Sigmoid colon (tissue), 7 donors: Measurements from ENCODE around the gene DAO. TPM values are rescaled to one million over a fixed set of nuclear protein-coding genes. Genes with fewer than 3 reads are reported as not detected.

Source experiments
- DNase-seq: peaks from one replicate; pipeline ENCODE4 v3.0.0-alpha.2; 2019
- H3K27ac ChIP-seq, 4 donors: fragments of 200-600 bp; sonication (generic); one replicate each; pipeline ENCODE4 v1.5.1; 2016 to 2019; ENCODE audit warnings: mild to moderate bottlenecking in 1 of 4
- H3K27me3 ChIP-seq, 3 donors: fragments of 200-600 bp; sonication (generic); one replicate each; pipeline ENCODE4 v1.5.1; 2019; ENCODE audit warnings: mild to moderate bottlenecking in 1 of 3
- H3K36me3 ChIP-seq, 4 donors: fragments of 200-600 bp; sonication (generic); one replicate each; pipeline ENCODE4 v1.5.1; 2016 to 2019
- H3K4me1 ChIP-seq, 4 donors: fragments of 200-600 bp; sonication (generic); one replicate each; pipeline ENCODE4 v1.5.1; 2017 to 2019
- H3K4me3 ChIP-seq, 4 donors: fragments of 200-600 bp; sonication (generic); one replicate each; pipeline ENCODE4 v1.5.1; 2017 to 2019; ENCODE audit warnings: mild to moderate bottlenecking in 2 of 4, moderate library complexity in 1 of 4
- H3K9me3 ChIP-seq, 4 donors: fragments of 200-600 bp in 3 of 4; sonication (generic) in 3 of 4; one replicate each; pipeline versions ENCODE4 v1.5.1 to v1.6.1; 2013 to 2019
- CTCF ChIP-seq, 4 experiments: fragments of 450-650 bp in 3 of 4; fragments of 200-600 bp in 1 of 4; IDR thresholded peaks; one replicate each; pipeline ENCODE4 v1.5.1; 2016 to 2019; ENCODE audit warnings: antibody characterized with exemption in 4 of 4, mild to moderate bottlenecking in 3 of 4, moderate library complexity in 2 of 4
- EP300 ChIP-seq, 4 donors: sonication (generic); formaldehyde crosslinking; IDR thresholded peaks; one replicate each; pipeline ENCODE4 v1.6.1; 2017; ENCODE audit warnings: antibody characterized with exemption in 4 of 4
- POLR2A ChIP-seq, 2 donors: fragments of 450-650 bp; IDR thresholded peaks; one replicate each; pipeline ENCODE4 v1.6.1; 2016; ENCODE audit warnings: antibody characterized with exemption in 2 of 2, mild to moderate bottlenecking in 2 of 2, moderate library complexity in 2 of 2
- POLR2AphosphoS5 ChIP-seq, 4 donors: sonication (generic); formaldehyde crosslinking; IDR thresholded peaks; one replicate each; pipeline ENCODE4 v1.6.1; 2017; ENCODE audit warnings: antibody characterized with exemption in 4 of 4
- WGBS, 2 donors: extraction: QIAGEN DNeasy Blood & Tissue Kit; methylation state at CpG; one replicate each; pipeline ENCODE4 v1.1.7; 2013; 5-methylcytosine and 5-hydroxymethylcytosine counted together
- intact Hi-C: fragments of 100-400 bp; cut with DNase I; formaldehyde crosslinking; loops from one replicate; pipeline ENCODE4 v1.15.1; 2023
- polyA plus RNA-seq, 3 donors: library from polyadenylated mRNA; stranded (reverse); fragments of 200-250 nt; gene quantifications; one replicate each; pipeline ENCODE4 v1.2.3, GENCODE V29; 2013
- small RNA-seq, 3 donors: library from RNA; depleted of rRNA; stranded (forward); fragments of <200 nt; gene quantifications; one replicate each; pipeline ENCODE3, GENCODE V24; 2016
- total RNA-seq, 4 donors: library from RNA; depleted of rRNA; stranded (reverse); fragments of >200 nt; gene quantifications; one replicate each; pipeline ENCODE4 v1.1.0, GENCODE V29; 2016
- donor health status: healthy with polysubstance abuse.
- donor health status: Bipolar disorder and iron deficiency.
- donor health status: healthy.

DAO gene
- total and polyA plus RNA-seq, 7 donors = 1.0 to 9.0 (median 4.2) TPM; not detected in 4

GRCh38 chr12:108939594-108939993 lies 59.7 kb downstream of the DAO start:
- TF ChIP-seq POLR2A (IDR thresholded peaks at IDR 0.05) (no peak), POLR2AphosphoS5 (IDR thresholded peaks at IDR 0.05) (no peak)
- Histone ChIP-seq H3K4me1 (no peaks in the 10 kb centered on the region), H3K36me3 (no peaks in the 10 kb centered on the region), H3K4me3 (no peak overlapping the region), H3K9me3 (no peaks in the 10 kb centered on the region), H3K27ac (no peak overlapping the region), H3K27me3 (no peaks in the 10 kb centered on the region)
- intact Hi-C loops = no loop called here
- no peak for DNase-seq
- 44 to 82% methylated on average over 1 of the region's 1 CpG for WGBS, 2 donors

GRCh38 chr12:108940138-108940537 lies 60.2 kb downstream of the DAO start:
- no peak overlapping the region for H3K4me3 ChIP-seq
- H3K36me3 ChIP-seq = no peaks in the 10 kb centered on the region
- TF ChIP-seq POLR2A (IDR thresholded peaks at IDR 0.05) (no peak), POLR2AphosphoS5 (IDR thresholded peaks at IDR 0.05) (no peak), EP300 (IDR thresholded peaks at IDR 0.05) (no peak), CTCF (IDR thresholded peaks at IDR 0.05) (no peak)
- DNase-seq = no peak
- intact Hi-C loops = no loop called here
- no peak overlapping the region for H3K27ac ChIP-seq
- no peaks in the 10 kb centered on the region for H3K9me3 ChIP-seq
- 47 to 48% methylated on average over 1 of the region's 1 CpG for WGBS, 2 donors
- no peaks in the 10 kb centered on the region for H3K4me1 ChIP-seq
- no peaks in the 10 kb centered on the region for H3K27me3 ChIP-seq

- H3K4me1 ChIP-seq = peaks cover 0 to 9% (median 1%) of the 10 kb centered on the region in 4 donors
- TF ChIP-seq POLR2A (IDR thresholded peaks at IDR 0.05) (no peak), EP300 (IDR thresholded peaks at IDR 0.05) (no peak), CTCF (IDR thresholded peaks at IDR 0.05) (no peak), POLR2AphosphoS5 (IDR thresholded peaks at IDR 0.05) (no peak)
- H3K27ac ChIP-seq = no peak overlapping the region
- no peaks in the 10 kb centered on the region for H3K36me3 ChIP-seq
- no peaks in the 10 kb centered on the region for H3K27me3 ChIP-seq
- H3K4me3 ChIP-seq = no peak overlapping the region
- DNase-seq = no peak
- peaks cover 0 to 4% (median 0%) of the 10 kb centered on the region in 4 donors for H3K9me3 ChIP-seq
- intact Hi-C loops = no loop called here
- 67 to 71% methylated on average over 1 of the region's 1 CpG for WGBS, 2 donors
Observed at GRCh38 chr12:108947097-108947496, 67.2 kb downstream of the DAO start.

GRCh38 chr12:108948367-108948766 lies 68.5 kb downstream of the DAO start:
- Histone ChIP-seq H3K36me3 (no peaks in the 10 kb centered on the region), H3K4me1 (peaks cover 0 to 9% (median 1%) of the 10 kb centered on the region in 4 donors), H3K27ac (no peak overlapping the region), H3K27me3 (no peaks in the 10 kb centered on the region), H3K4me3 (no peak overlapping the region), H3K9me3 (peaks cover 0 to 4% (median 0%) of the 10 kb centered on the region in 4 donors)
- no peak for DNase-seq
- intact Hi-C loops = no loop called here
- no peak for TF ChIP-seq POLR2A (IDR thresholded peaks at IDR 0.05)
- no peak for TF ChIP-seq EP300 (IDR thresholded peaks at IDR 0.05)
- no peak for TF ChIP-seq POLR2AphosphoS5 (IDR thresholded peaks at IDR 0.05)
- TF ChIP-seq CTCF (IDR thresholded peaks at IDR 0.05) = no peak

GRCh38 chr12:108949976-108950375 lies 70.1 kb downstream of the DAO start:
- Histone ChIP-seq H3K27me3 (no peaks in the 10 kb centered on the region), H3K4me3 (no peak overlapping the region), H3K36me3 (no peaks in the 10 kb centered on the region), H3K4me1 (peaks cover 0 to 9% (median 1%) of the 10 kb centered on the region in 4 donors), H3K27ac (no peak overlapping the region), H3K9me3 (peaks cover 0 to 4% (median 0%) of the 10 kb centered on the region in 4 donors)
- no peak for TF ChIP-seq EP300 (IDR thresholded peaks at IDR 0.05)
- TF ChIP-seq POLR2A (IDR thresholded peaks at IDR 0.05) = no peak
- no peak for TF ChIP-seq CTCF (IDR thresholded peaks at IDR 0.05)
- TF ChIP-seq POLR2AphosphoS5 (IDR thresholded peaks at IDR 0.05) = no peak
- 94 to 96% methylated on average over 1 of the region's 1 CpG for WGBS, 2 donors
- no peak for DNase-seq
- intact Hi-C loops = loop anchor here (5.0 to 10.0 kb wide), 6 partner anchors 93 to 383 kb away; partner anchors contain the start of genes ALKBH2, SSH1 and USP30

Small RNA genes lying within 50 kb of the gene (small RNA-seq; reads per million reads assigned to genes)
- 0 reads per million in 3 donors for gene MIR619
- gene RNU6-361P = 0 reads per million in 3 donors

Other genes starting within 250 kb of the DAO start
- 1 to 10 TPM; 6.1 to 10.0 (median 7.6) TPM for gene SELPLG, start 246.2 kb upstream of the DAO start, total RNA-seq
- gene SELPLG, start 246.2 kb upstream of the DAO start, polyA plus RNA-seq = 10 to 100 TPM in 1 of 3 donors, 1 to 10 TPM in 2; 1.8 to 26.1 (median 6.7) TPM
- gene CORO1C, start 148.6 kb upstream of the DAO start, total RNA-seq = 100 to 1,000 TPM; 247 to 569 (median 360) TPM
- 10 to 100 TPM; 38.4 to 50.2 (median 49.2) TPM for gene CORO1C, start 148.6 kb upstream of the DAO start, polyA plus RNA-seq
- 10 to 100 TPM in 3 of 4 donors, 1 to 10 TPM in 1; 9.9 to 19.7 (median 12.6) TPM for gene SSH1, start 22.5 kb upstream of the DAO start, total RNA-seq
- gene SSH1, start 22.5 kb upstream of the DAO start, polyA plus RNA-seq = 10 to 100 TPM in 1 of 3 donors, 1 to 10 TPM in 2; 3.6 to 10.1 (median 5.1) TPM
- 1 to 10 TPM in 1 of 4 donors, under 1 TPM in 3; 0.49 to 1.1 (median 0.75) TPM for gene SVOP, start 141.0 kb downstream of the DAO start, total RNA-seq
- gene SVOP, start 141.0 kb downstream of the DAO start, polyA plus RNA-seq = under 1 TPM in 1 of 3 donors, not detected in 2; 0.23 TPM
- gene USP30, start 172.5 kb downstream of the DAO start, total RNA-seq = 10 to 100 TPM in 3 of 4 donors, 1 to 10 TPM in 1; 9.8 to 15.2 (median 13.1) TPM
- 1 to 10 TPM; 6.0 to 9.3 (median 7.8) TPM for gene USP30, start 172.5 kb downstream of the DAO start, polyA plus RNA-seq
- gene ALKBH2, start 213.4 kb downstream of the DAO start, total RNA-seq = 10 to 100 TPM; 11.6 to 29.3 (median 16.5) TPM
- 10 to 100 TPM in 2 of 3 donors, 1 to 10 TPM in 1; 5.3 to 17.9 (median 14.4) TPM for gene ALKBH2, start 213.4 kb downstream of the DAO start, polyA plus RNA-seq
- 10 to 100 TPM; 11.9 to 17.1 (median 12.1) TPM for gene UNG, start 217.5 kb downstream of the DAO start, total RNA-seq
- 10 to 100 TPM; 27.0 to 34.8 (median 28.9) TPM for gene UNG, start 217.5 kb downstream of the DAO start, polyA plus RNA-seq
- 100 to 1,000 TPM; 116 to 295 (median 161) TPM for gene ACACB, start 236.5 kb downstream of the DAO start, total RNA-seq
- gene ACACB, start 236.5 kb downstream of the DAO start, polyA plus RNA-seq = 10 to 100 TPM in 1 of 3 donors, 1 to 10 TPM in 2; 5.3 to 36.0 (median 5.4) TPM